KG1 (cell line): ENCODE data around the gene MFN1.

ENCODE experiments used
- DNase-seq: peaks from one replicate; lab custom pipeline; 2025; lab: John Stamatoyannopoulos, UW

The MFN1 gene

GRCh38 chr3:179430277-179430870 lies 82.9 kb downstream of the MFN1 start:
- DNase-seq, result no peak

GRCh38 chr3:179432021-179432420 lies 84.5 kb downstream of the MFN1 start:
- DNase-seq, result peak; percentile 46

GRCh38 chr3:179432451-179432850 lies 84.9 kb downstream of the MFN1 start:
- DNase-seq, result no peak

GRCh38 chr3:179436517-179436916 lies 89.0 kb downstream of the MFN1 start:
- DNase-seq, result no peak

GRCh38 chr3:179438841-179439240 lies 91.3 kb downstream of the MFN1 start:
- DNase-seq, result no peak
